Panc1 (cell line): ENCODE data around the gene ZMIZ2. TPM values are rescaled to one million over a fixed set of nuclear protein-coding genes. Genes with fewer than 3 reads are reported as not detected.

Source experiments
- ATAC-seq: fragments of 200-7000 bp; cut with Tn5 transposase; 2 replicates; pipeline ENCODE4 v1.9.1; 2020; ENCODE audit warnings: mild to moderate bottlenecking, moderate library complexity
- BruUV-seq: library from RNA; stranded (reverse); fragments of 400-500 nt; replicated peaks from 2 replicates; lab custom pipeline; 2021; lab: Mats Ljungman, UMichigan
- CTCF ChIA-PET: fragments of 300-600 bp; sonication (Branson Sonifier 250); formaldehyde crosslinking; loops from one replicate; lab custom pipeline; 2022; ENCODE audit warnings: antibody characterized with exemption; lab: Charles Lee
- POLR2A ChIA-PET: fragments of 300-600 bp; sonication (Branson Sonifier 250); formaldehyde crosslinking; loops from one replicate; lab custom pipeline; 2022; ENCODE audit warnings: antibody characterized with exemption; lab: Charles Lee
- DNase-seq: peaks from one replicate; pipeline ENCODE4 v3.0.0-alpha.2; 2010; ENCODE audit warnings: low read depth, low spot score
- H3K27ac ChIP-seq: 2 replicates; pipeline ENCODE4 v1.5.1; 2011; ENCODE audit warnings: mild to moderate bottlenecking, low read length, inconsistent platforms
- H3K27me3 ChIP-seq: fragments of 200-500 bp; sonication (Bioruptor generic); 2 replicates; pipeline ENCODE4 v1.6.0; 2014; ENCODE audit warnings: low read length, inconsistent platforms; ENCODE audit not compliant: control insufficient read depth, insufficient read depth
- H3K36me3 ChIP-seq: fragments of 200-500 bp; sonication (Bioruptor generic); 2 replicates; pipeline ENCODE4 v1.5.1; 2014; ENCODE audit warnings: inconsistent platforms, mild to moderate bottlenecking, low read length, moderate library complexity; ENCODE audit not compliant: control insufficient read depth, insufficient read depth
- H3K4me1 ChIP-seq: 2 replicates; pipeline ENCODE4 v1.5.1; 2011; ENCODE audit warnings: inconsistent platforms, mild to moderate bottlenecking, low read length, moderate library complexity; ENCODE audit not compliant: control insufficient read depth, insufficient read depth
- H3K4me3 ChIP-seq, 2 experiments: 2 replicates each; pipeline ENCODE4 v1.5.1; 2011 to 2012; ENCODE audit warnings: low read depth in 2 of 2, low read length in 2 of 2, mild to moderate bottlenecking in 2 of 2, inconsistent platforms in 1 of 2, moderate library complexity in 1 of 2
- H3K9me3 ChIP-seq: fragments of 200-500 bp; sonication (Bioruptor generic); 2 replicates; pipeline ENCODE4 v1.5.1; 2014; ENCODE audit warnings: low read depth, mild to moderate bottlenecking, inconsistent platforms, low read length, moderate library complexity; ENCODE audit not compliant: control insufficient read depth, insufficient read depth
- POLR2AphosphoS5 ChIP-seq: IDR thresholded peaks from 2 replicates; pipeline ENCODE4 v1.6.1; 2012; ENCODE audit warnings: mild to moderate bottlenecking, low read depth, low read length, moderate library complexity
- SIN3A ChIP-seq: IDR thresholded peaks from 2 replicates; pipeline ENCODE4 v1.6.1; 2012; ENCODE audit warnings: low read depth, mild to moderate bottlenecking, low read length, moderate library complexity, borderline replicate concordance; ENCODE audit not compliant: insufficient read depth
- TCF7L2 ChIP-seq: IDR thresholded peaks from 2 replicates; pipeline ENCODE4 v1.6.1; 2011; ENCODE audit warnings: mild to moderate bottlenecking, low read depth, low read length, inconsistent platforms
- in situ Hi-C: cut with HindIII; loops from 2 replicates; pipeline ENCODE4 v1.10.0; 2016; ENCODE audit warnings: low sequenced_read_pairs, low pct_unique_long_range_greater_than_20kb
- intact Hi-C: fragments of 100-400 bp; cut with micrococcal nuclease; formaldehyde crosslinking; loops from one replicate; pipeline ENCODE4 v1.10.0; 2022; ENCODE audit not compliant: unreplicated experiment
- total RNA-seq: library from RNA; stranded (reverse); gene quantifications from one replicate; pipeline ENCODE4 v1.2.1, GENCODE V29; 2021; ENCODE audit not compliant: unreplicated experiment
- TF ChIP-seq, protein P1 (sequence below), 2 experiments: IDR thresholded peaks; 2 replicates each; pipeline ENCODE4 v1.6.1; 2011 to 2012; ENCODE audit warnings: low read depth in 2 of 2, control low read depth in 1 of 2, low read length in 1 of 2, mild to moderate bottlenecking in 1 of 2, moderate library complexity in 1 of 2; ENCODE audit not compliant: insufficient read depth in 1 of 2
- TF ChIP-seq, protein P2 (sequence below): fragments of 450-650 bp; IDR thresholded peaks from 2 replicates; pipeline ENCODE4 v1.5.1; 2017; ENCODE audit warnings: mild to moderate bottlenecking

Gene ZMIZ2
- total RNA-seq, 1 experiment from 2014 or later = 137 TPM

DNA sequence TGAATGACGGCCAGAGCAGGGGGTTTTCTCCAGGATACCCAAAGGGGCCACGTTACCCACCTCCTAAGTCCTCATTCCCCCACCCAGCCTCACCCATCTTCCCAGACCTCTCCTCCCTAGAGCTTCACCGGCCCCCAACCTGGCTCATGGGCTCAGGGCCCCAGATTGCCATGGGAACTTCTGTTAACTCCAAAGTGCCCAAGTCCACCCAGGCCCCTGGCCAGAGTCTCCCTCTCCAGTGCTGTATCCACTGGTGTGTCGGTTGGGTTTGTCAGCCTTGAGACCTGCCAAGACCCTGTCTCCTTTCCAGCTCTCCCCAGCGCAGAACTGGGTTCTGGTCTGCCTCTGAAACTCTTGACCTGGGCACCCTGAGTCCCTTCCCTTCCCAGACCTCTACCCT is 37.1 kb upstream of the ZMIZ2 start:
- no TSS peak for BruUV-seq
- ChIA-PET POLR2A (no interaction called here), CTCF (no interaction called here)
- intact Hi-C loops (no loop called here), in situ Hi-C loops (no loop called here)
- H3K36me3 ChIP-seq = peaks cover 3% of the 10 kb centered on the region; the same call in 1 of the 2 replicates
- no peaks in the 10 kb centered on the region for H3K27me3 ChIP-seq
- no peaks in the 10 kb centered on the region for H3K9me3 ChIP-seq
- H3K27ac ChIP-seq = peak overlapping the region; percentile 67
- H3K4me1 ChIP-seq = peaks cover 32% of the 10 kb centered on the region
- ATAC-seq (no peak; the same call in 1 of the 2 replicates), DNase-seq (no peak)
- no peak overlapping the region for H3K4me3 ChIP-seq
- TF ChIP-seq, protein P1, sequence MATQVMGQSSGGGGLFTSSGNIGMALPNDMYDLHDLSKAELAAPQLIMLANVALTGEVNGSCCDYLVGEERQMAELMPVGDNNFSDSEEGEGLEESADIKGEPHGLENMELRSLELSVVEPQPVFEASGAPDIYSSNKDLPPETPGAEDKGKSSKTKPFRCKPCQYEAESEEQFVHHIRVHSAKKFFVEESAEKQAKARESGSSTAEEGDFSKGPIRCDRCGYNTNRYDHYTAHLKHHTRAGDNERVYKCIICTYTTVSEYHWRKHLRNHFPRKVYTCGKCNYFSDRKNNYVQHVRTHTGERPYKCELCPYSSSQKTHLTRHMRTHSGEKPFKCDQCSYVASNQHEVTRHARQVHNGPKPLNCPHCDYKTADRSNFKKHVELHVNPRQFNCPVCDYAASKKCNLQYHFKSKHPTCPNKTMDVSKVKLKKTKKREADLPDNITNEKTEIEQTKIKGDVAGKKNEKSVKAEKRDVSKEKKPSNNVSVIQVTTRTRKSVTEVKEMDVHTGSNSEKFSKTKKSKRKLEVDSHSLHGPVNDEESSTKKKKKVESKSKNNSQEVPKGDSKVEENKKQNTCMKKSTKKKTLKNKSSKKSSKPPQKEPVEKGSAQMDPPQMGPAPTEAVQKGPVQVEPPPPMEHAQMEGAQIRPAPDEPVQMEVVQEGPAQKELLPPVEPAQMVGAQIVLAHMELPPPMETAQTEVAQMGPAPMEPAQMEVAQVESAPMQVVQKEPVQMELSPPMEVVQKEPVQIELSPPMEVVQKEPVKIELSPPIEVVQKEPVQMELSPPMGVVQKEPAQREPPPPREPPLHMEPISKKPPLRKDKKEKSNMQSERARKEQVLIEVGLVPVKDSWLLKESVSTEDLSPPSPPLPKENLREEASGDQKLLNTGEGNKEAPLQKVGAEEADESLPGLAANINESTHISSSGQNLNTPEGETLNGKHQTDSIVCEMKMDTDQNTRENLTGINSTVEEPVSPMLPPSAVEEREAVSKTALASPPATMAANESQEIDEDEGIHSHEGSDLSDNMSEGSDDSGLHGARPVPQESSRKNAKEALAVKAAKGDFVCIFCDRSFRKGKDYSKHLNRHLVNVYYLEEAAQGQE (IDR thresholded peaks at IDR 0.05; ENCODE audit: insufficient read depth in 1 of 2, low read depth in 2 of 2, low read length in 1 of 2) = no peak
- TF ChIP-seq, protein P2, sequence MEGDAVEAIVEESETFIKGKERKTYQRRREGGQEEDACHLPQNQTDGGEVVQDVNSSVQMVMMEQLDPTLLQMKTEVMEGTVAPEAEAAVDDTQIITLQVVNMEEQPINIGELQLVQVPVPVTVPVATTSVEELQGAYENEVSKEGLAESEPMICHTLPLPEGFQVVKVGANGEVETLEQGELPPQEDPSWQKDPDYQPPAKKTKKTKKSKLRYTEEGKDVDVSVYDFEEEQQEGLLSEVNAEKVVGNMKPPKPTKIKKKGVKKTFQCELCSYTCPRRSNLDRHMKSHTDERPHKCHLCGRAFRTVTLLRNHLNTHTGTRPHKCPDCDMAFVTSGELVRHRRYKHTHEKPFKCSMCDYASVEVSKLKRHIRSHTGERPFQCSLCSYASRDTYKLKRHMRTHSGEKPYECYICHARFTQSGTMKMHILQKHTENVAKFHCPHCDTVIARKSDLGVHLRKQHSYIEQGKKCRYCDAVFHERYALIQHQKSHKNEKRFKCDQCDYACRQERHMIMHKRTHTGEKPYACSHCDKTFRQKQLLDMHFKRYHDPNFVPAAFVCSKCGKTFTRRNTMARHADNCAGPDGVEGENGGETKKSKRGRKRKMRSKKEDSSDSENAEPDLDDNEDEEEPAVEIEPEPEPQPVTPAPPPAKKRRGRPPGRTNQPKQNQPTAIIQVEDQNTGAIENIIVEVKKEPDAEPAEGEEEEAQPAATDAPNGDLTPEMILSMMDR = no peak
- TF ChIP-seq TCF7L2 (no peak), SIN3A (no peak), POLR2AphosphoS5 (no peak; the same call in 1 of the 2 replicates)

DNA sequence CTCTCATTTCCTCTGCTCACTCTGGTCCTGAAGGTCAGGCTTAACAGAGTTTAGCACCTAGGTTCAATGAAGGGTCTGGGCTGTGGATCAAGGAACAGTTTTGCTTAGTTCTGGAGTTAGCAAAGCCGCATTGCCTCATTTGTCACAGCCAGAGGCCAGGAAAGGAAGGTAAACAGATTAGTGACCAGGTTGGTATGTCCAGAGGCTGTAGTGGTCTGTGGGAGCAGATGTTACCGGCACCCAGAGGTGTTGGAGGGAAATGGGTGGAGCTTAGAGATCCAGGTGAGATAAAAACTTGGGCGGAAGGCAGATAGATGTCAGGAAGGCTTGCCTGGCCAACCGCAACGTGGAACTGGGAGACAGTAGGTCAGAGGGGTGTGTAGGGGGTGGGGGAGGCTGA is 36.6 kb upstream of the ZMIZ2 start:
- ChIA-PET CTCF (no interaction called here), POLR2A (no interaction called here)
- no peak; the same call in 1 of the 2 replicates for TF ChIP-seq POLR2AphosphoS5
- TF ChIP-seq TCF7L2 = no peak
- H3K27me3 ChIP-seq = no peaks in the 10 kb centered on the region
- in situ Hi-C loops (no loop called here), intact Hi-C loops (no loop called here)
- H3K9me3 ChIP-seq = no peaks in the 10 kb centered on the region
- peak; percentile 6; the same call in 1 of the 2 replicates for ATAC-seq
- H3K4me3 ChIP-seq = no peak overlapping the region
- H3K27ac ChIP-seq = peak overlapping the region; percentile 67
- no peak for DNase-seq
- H3K4me1 ChIP-seq = peaks cover 32% of the 10 kb centered on the region
- no TSS peak for BruUV-seq
- H3K36me3 ChIP-seq = peaks cover 3% of the 10 kb centered on the region; the same call in 1 of the 2 replicates

DNA sequence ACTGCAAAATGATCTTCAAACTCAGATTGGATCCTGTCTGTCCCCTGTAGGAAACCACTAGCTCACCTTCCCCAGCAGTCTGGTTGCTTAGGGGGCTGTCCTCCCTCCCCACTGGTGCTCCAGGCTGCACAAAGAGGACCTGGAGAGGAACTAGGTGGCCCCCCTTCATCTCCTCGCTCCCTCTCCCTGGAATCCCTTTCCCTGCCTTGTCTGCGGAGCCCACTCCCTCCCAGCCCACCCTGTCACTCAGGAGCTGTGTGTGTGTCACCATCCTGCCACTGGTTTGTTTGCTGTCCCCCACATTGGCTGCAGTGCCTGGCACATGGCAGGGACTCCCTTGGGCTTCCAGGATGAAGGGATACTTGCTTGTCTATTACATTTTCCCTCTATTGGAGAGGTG is 35.5 kb upstream of the ZMIZ2 start:
- DNase-seq (no peak), ATAC-seq (no peak)
- TF ChIP-seq SIN3A (no peak), POLR2AphosphoS5 (no peak)
- Histone ChIP-seq H3K9me3 (no peaks in the 10 kb centered on the region), H3K4me1 (peaks cover 32% of the 10 kb centered on the region), H3K27me3 (no peaks in the 10 kb centered on the region), H3K27ac (no peak overlapping the region), H3K4me3 (no peak overlapping the region), H3K36me3 (peaks cover 3% of the 10 kb centered on the region; the same call in 1 of the 2 replicates)
- ChIA-PET CTCF (no interaction called here), POLR2A (interaction anchor here (0.6 kb wide), 1 partner anchor 99 kb away, joined by 5 read pairs; no protein-coding TSS in a partner anchor)
- no TSS peak for BruUV-seq
- intact Hi-C loops = no loop called here
- in situ Hi-C loops = no loop called here
